SK-N-DZ (cell line): Measurements from ENCODE around the gene RNF144A. TPM values are rescaled to one million over a fixed set of nuclear protein-coding genes. Genes with fewer than 3 reads are reported as not detected.
"Not testable (repeated sequence)": the region's sequence is repeated elsewhere in the genome, so short reads cannot be mapped to it uniquely, and the experiment has no call there.

Experiments
- DNase-seq: peaks from one replicate; pipeline ENCODE4 v3.0.0-alpha.2; 2015; ENCODE audit warnings: low spot score
- polyA plus RNA-seq, 2 experiments: library from polyadenylated mRNA; depleted of rRNA; stranded (reverse); fragments of >200 nt; gene quantifications; 2 replicates each; pipeline ENCODE4 v1.2.3, GENCODE V29; 2014

The RNF144A gene, protein sequence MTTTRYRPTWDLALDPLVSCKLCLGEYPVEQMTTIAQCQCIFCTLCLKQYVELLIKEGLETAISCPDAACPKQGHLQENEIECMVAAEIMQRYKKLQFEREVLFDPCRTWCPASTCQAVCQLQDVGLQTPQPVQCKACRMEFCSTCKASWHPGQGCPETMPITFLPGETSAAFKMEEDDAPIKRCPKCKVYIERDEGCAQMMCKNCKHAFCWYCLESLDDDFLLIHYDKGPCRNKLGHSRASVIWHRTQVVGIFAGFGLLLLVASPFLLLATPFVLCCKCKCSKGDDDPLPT
- polyA plus RNA-seq (2014; cell fraction: cytosol; rRNA removed), result 46.9 and 51.9 TPM in 2 replicates
- polyA plus RNA-seq (2014; cell fraction: nucleus; rRNA removed), result 41.2 and 42.1 TPM in 2 replicates

DNA sequence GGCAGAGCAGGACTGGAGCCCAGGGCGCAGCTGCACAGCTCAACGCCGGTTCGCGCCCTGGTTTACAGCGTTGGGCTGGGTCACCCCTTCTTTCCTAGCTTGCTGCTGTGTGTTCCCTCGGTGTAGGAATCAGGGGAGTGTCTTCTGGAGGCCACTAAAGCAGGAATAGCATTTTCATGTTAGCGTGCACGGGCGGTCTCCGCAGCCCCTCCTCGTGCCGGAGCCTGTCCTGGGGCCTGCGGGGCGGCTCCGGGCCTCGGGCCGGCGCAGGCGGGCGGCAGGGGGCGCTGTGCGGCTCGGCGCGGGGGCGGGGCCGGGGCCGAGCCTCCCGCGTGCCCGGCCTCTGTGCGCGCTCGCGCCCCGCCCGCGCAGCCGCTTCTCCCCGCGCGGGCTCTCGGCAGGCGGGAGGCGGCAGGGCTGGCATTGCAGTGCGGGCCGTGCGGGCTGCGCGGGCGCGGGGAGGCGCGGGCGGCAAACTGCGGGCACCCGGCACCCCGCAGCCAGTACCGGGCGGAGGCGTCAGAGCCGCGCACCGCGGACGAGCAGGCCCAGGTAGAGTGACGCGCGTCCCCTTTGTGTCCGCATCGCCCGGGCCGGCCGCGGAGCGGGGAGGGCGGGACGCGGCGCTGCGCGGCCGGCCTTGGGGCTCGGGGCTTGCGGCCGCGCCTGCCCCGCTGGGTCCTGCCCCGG is at the start of gene RNF144A:
TSS of gene RNF144A (plus strand) at position 342 of the 690 bp plus-strand sequence. CDS start 79,515 bp downstream, outside the sequence.
- DNase-seq, result peak; percentile 57

DNA sequence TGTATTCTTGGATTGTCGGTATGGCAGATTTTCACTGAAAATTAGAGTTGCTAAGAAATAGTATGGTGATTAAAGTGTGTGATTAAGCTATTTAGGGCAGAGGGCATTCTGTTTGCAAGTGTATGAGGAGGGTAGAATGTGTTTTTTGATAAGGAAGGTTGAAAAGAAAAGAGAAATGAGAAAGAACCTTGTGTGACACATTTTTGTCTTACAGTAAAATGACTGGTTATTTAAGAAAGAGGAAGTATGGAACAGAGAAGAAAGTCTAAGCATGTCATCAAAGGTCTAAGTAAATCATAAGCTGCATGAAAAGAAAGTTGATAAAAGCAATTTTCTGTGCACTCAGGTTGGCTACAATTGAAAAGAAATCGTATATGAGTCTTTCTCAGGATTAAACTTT is 44.8 kb upstream of the RNF144A start:
- DNase-seq, result no peak

DNA sequence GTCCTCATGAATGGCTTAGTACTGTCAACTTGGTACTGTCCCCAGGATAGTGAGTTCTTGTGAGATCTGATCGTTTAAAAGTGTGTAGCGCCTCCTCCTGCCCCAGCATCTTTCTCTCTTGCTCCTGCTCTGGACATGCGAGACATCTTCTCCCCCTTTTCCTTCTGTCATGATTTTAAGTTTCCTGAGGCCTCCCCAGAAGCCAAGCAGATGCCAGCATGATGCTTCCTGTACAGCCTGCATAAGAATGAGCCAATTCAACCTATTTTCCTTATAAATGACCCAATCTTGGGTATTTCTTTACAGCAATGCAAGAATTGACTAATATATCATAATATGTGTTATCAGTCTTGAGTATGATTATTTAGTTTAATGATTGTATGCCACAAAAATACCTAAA is 43.2 kb upstream of the RNF144A start:
- DNase-seq, result no peak

DNA sequence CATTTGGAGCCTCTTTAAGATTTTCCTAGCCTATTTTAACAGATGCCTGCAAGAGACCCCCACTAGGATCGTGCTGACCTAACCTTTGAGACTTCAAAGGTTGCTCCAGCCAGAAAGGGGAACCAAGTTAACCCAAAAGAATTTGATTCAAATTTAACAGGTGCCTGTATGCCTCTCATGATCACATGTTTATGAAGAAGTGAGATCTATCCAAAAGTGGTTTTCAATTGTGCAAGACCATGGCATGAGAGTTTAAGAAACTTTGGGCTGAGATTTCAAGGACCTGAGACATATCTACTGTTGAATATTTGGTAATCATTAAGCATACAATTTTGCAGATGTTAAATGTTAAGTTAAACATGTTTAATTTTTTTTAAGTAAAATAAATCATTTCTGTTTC is 40.9 kb upstream of the RNF144A start:
- DNase-seq, result no peak

DNA sequence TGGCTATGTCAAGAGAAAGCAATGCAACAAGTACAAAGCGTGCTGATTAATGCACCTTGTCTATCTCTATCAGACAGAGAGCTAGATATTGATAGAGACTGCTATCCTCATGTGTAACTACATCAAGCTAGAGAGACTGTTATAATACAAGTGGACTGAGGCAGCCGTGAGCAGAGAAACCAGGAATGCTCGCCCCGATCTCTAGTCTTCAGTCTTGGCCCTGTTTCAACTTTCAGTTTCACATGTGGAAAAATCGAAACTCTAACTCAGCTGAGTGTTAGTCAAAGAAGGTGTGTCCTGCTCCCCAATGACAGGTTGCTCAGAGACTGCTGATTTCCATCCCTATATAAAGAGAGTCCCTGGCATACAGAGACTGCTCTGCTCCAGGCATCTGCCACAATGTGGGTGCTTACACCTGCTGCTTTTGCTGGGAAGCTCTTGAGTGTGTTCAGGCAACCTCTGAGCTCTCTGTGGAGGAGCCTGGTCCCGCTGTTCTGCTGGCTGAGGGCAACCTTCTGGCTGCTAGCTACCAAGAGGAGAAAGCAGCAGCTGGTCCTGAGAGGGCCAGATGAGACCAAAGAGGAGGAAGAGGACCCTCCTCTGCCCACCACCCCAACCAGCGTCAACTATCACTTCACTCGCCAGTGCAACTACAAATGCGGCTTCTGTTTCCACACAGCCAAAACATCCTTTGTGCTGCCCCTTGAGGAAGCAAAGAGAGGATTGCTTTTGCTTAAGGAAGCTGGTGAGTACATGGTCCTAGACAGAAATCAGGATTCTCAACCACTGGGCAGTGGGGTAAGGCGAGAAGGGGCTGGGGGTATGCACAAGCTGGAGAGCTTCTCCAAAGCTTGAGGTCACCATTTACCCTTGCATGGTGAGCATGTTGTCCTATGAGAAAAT is 39.6 kb upstream of the RNF144A start, which contains the start of gene RSAD2:
TSS of gene RSAD2 (plus strand) at position 376 of the 903 bp plus-strand sequence. CDS start at position 400, 24 bp downstream.
- DNase-seq, result no peak

DNA sequence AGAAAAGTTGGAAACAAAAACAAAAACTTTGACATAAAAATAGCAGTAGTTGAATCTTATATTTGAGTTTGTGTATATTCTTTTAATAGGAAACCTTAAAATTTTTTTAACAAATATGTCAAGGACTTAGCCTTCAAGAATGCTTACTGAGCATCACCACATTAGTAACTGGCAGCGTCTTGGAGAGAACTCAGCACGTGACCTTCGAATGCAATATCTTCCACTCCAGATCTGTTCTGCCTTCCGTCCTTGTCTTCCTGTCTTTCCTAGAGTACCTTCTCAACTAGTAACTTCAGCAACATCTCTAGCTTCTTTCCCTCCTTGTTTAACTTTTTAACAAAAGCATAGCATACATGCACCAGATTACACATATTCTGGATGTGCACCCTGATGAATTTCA is 38.7 kb upstream of the RNF144A start:
- DNase-seq, result no peak

DNA sequence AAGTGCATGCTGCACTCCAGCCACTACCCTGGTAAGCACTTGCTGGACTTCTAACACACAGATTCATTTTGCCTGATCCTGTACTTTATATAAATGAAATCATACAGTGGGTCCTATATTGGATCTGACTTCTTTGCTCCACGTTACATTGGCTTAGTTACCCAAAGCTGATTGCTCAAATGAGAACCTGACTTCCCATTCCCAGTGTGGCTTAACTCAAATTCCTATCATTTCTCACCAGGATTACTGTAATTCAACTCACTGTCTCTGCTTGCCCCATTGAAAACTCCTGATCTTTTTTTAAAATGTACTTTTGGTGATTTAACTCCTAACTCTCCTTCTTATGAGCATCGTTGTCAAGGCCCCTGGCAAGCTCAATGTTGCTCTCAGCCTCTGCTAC is 38.2 kb upstream of the RNF144A start:
- DNase-seq, result no peak

DNA sequence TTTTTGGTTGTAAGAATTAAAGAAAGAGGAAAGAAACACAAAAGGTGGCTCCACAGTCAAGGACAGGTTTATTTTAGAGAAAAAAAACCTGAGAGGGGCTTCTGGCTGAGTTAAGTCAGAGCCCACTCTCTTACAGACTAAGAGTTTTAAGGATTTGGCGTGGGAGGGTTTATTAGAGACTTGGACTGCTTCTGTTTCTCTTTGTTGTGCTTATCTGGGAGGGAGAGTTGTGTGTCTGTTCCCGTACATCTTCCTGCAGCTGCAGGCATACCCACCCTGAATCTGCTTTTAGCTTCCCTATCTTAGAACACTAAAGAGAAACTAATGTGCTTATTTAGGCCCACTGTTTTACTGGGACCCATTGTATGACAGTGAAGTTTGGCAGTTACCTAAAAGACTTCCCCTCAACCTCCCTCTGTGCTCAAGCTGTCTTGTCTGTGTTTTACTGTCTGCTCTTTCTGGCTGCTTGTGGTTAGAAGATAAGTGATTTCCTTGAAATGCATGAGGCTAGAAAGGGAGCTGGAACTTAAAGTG is 36.9 kb upstream of the RNF144A start:
- no peak for DNase-seq

DNA sequence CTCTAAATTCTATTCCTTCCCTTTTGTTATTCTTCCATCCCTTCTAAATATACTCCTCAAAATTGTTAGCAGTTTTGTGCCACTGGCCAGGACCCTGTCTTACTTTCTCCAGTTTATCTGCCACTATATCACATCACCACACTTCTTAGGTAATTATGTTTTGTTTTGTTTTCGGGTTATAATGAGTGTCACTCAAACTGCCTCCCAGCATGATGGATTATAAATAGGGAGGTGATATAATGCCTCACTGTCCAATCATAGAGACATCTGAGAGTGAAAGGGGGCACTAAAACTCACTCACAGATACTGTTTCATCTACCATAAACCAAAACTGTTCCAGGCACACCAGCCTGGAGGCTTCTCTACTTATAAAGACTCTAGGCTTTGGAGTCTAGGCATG is 36.2 kb upstream of the RNF144A start:
- no peak for DNase-seq

DNA sequence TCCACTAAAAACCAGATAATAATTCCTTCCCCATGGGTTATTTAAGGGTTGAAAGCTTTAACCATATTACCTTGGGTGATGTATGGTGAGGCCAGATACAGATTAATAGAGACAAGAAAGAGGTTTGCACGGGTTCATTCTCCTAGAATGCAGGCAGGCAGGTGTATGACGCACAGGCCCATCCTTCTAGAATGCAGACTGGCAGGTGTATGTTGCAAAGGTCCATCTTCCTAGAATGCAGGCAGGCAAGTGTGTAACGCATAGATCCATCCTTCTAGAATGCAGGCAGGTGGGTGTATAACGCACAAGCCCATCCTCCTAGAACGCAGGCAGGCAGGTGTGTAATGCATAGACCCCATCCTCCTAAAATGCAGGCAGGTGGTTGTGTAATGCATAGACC is 35.7 kb upstream of the RNF144A start:
- no peak for DNase-seq

DNA sequence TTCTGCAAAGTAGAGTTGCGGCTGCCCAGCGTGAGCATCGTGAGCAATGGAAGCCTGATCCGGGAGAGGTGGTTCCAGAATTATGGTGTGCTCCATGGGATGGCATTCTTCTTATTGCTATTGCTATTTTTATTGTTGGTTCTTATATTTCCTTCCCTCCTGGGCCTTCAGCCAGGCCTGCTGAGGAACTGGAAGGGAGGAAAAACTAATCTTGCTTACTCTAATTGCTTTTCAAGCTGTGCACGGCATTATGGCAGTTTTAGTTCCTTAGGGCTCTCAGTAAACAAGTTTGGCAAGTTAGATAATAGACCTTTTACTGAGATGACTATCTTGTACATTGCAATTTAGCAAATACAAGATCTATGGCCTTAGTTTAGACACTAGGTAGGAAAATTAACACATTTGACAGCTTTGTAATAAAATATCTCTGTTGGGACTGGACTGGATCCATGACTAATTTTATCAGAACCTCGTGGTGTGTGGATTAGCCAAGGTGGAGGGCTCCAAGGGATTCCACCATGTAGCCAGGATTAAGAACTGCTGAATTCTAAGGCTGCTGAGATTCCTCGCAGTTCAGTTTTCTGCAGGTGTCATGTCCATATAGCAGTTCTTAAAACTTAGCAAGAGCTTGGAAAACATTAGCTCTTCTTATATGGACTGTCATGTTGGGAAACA is 33.6 kb upstream of the RNF144A start:
- no peak for DNase-seq

DNA sequence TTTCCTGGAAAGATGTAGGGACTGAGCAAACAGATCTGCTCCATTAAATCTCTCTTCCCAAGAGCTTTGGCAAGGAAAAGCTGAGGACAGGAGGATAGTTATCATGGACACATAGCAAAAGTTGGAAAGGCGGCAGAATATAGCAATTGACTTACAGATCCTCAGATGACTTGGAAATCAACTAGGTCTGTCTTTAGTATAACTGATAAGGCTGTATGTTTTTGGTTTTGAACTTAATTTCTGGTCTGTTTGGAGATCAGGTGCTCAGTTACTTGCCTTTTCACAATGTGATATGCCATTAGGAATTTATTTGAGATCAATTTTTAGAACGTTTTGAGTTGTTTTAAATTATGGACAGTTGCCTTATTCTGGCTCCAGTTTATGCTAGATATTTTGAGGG is 31.7 kb upstream of the RNF144A start:
- no peak for DNase-seq

DNA sequence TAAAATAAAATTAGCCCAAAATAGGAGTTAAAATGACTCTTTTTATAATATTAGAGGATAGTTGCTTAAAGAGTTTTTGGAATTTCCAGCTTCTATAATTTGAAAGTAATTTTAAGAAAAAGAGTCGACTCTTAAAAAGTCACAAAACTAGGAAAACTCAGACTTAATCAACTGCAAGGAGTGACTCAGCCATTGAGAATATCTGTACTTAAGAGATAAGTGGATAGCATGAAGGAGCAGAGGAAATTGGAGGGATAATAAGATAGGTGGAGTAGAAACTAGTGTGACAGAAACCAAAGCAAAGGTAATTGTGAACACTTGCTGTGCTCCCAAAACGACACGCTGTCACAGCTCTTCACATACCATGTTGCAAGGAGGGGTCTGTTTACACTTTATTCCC is 31.2 kb upstream of the RNF144A start:
- no peak for DNase-seq

DNA sequence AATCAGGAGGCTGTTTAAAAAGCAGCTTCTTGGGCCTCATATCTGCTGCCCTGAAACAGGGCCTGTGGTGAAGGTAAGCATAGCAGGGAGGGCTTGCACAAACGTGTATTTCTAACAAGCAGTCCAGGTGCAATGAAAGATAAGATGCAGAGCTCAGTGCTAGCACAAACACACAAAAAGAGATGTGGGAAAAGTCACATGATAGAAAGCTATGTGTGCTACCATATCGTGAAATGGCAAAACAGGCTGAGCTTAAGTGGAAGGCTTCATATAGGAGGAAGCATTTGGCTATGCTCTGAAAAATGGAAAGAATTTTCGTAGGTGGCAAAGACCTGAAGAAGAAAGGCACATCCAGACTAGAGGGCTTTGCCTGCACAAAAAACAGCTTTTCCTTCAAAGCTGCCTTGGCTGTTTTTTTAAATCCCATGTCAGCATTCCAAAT is 29.4 kb upstream of the RNF144A start:
- DNase-seq, result no peak

DNA sequence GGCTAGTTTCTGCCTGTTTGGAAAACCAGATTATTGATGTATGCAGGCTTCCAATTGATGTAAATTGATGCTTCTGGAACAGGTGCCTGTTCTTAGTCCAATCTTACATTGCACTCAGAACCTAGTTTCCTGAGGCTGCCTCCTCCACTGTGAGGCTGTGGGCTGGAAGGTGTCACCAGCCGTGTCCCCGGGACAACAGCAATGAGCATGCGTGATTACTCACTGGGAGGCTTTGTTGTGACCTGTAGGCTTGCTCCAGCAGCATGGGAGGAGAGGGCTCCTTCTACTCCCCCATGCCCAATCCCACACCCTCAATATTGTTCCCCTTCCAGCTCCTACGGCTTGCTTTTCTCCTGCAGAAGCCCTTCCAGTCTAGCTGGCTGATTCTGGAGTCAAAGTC is 28.5 kb upstream of the RNF144A start:
- DNase-seq, result no peak

DNA sequence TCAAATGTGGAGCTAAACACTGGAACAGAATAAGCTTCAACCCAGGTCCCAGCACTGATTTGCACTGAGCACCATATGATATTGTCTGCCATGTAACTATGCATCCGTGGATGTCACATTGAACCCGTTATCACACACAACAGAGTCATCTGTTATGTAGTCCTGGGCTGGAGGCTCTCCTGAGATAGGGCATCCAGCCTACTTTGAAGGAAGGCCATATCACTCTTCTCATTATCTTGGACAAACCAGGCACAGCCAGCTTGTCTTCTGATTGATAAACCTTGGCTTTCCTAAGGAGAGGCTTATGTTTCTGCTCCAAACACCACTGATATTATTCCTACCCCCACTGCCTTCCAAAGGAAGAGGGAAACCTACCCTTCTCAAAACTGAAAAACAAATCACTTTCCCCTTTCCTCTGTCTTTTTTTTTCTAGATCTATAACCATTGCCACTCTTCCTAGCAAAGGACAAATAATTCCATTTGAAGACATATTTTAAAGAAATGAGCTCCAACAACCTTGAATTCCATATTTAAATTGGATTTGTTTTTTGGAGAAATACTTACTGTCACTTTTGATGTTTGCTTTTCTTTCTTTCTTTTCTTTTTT is 23.2 kb upstream of the RNF144A start:
- DNase-seq, result no peak

DNA sequence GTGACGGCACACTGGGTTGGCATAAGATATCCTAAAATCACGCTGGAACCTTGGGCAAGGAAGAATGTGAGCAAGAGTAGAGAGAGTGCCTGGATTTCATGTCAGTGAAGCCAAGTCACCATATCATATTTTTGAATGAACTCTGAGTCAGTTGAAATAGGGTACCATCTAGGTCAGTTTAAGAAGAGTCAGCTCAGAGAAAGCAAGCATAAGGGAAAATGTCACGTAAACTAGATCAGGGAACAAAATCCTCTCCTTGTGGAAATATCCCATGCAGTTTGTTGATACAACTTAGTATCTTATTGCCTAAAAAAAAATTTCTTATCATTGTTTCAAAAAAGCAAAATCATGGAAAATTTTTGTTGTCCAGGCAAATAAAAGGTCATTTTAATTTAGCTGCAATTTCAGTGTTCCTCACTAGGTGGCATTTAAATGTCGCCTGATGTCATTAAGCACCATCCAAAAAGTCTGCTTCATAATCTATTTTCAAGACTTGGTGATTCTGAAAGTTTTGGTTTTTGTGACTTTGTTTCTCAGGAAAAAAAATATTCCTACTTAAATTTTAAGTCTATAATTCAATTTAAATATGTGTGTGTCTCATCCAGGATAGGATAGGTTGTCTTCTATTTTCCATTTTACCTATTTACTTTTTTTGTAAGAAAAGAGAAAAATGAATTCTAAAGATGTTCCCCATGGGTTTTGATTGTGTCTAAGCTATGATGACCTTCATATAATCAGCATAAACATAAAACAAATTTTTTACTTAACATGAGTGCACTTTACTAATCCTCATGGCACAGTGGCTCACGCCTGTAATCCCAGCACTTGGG is 20.1 kb upstream of the RNF144A start:
- DNase-seq, result peak; percentile 36

DNA sequence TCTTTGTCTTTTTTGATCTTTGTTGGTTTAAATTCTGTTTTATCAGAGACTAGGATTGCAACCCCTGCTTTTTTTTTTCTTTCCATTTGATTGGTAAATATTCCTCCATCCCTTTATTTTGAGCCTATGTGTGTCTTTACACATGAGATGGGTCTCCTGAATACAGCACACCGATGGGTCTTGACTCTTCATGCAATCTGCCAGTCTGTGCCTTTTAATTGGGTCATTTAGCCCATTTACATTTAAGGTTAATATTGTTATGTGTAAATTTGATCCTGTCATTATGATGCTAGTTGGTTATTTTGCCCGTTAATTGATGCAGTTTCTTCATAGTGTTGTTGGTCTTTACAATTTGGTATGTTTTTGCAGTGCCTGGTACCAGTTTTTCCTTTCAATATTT is 14.6 kb upstream of the RNF144A start:
- DNase-seq, result not testable (repeated sequence)

DNA sequence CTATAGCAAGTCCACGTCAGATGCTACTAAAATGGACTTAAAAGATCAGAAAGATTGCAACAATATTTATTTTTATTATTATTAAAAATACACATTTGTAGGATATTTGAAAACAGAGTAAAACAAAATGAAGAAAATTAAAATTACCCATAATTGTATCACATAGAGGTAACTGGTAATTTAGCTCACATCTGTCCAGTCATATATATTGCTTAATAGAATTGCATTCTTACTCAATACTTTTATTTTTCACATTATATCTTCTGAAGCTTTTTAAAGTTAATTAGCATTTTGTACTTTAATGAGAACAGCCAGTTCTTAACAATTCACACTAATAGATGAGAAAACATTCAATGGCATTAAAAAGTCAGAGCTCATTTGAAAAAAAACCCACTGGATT is 11.5 kb upstream of the RNF144A start:
- DNase-seq, result no peak
